Breast epithelium (tissue), 4 donors: ENCODE results near the gene DNAH10. TPM values are rescaled to one million over a fixed set of nuclear protein-coding genes. Genes with fewer than 3 reads are reported as not detected.
A peak's percentile ranks its signal among the peaks of the same experiment; 100 is the strongest.

Source experiments
- DNase-seq, 2 donors: peaks; one replicate each; pipeline ENCODE4 v3.0.0-alpha.2; 2019; ENCODE audit warnings: low spot score in 2 of 2
- H3K27ac ChIP-seq, 2 donors: fragments of 200-600 bp; sonication (generic) in 1 of 2; one replicate each; pipeline ENCODE4 v1.5.1; 2016 to 2019; ENCODE audit warnings: mild to moderate bottlenecking in 1 of 2
- H3K27me3 ChIP-seq, 2 donors: fragments of 200-600 bp; sonication (generic) in 1 of 2; one replicate each; pipeline versions ENCODE4 v1.5.1 to v1.6.0; 2017 to 2019; ENCODE audit warnings: control low read depth in 1 of 2, mild to moderate bottlenecking in 1 of 2
- H3K36me3 ChIP-seq: fragments of 200-600 bp; one replicate; pipeline ENCODE4 v1.5.1; 2019
- H3K4me1 ChIP-seq, 2 donors: fragments of 200-600 bp; sonication (generic); one replicate each; pipeline ENCODE4 v1.5.1; 2016 to 2019; ENCODE audit warnings: control low read depth in 1 of 2
- H3K4me3 ChIP-seq, 3 donors: fragments of 200-600 bp; sonication (generic); 1 replicate in 2 of 3; 2 replicates in 1 of 3; pipeline ENCODE4 v1.5.1; 2016 to 2019; ENCODE audit warnings: mild to moderate bottlenecking in 3 of 3, moderate library complexity in 2 of 3
- H3K9me3 ChIP-seq, 2 donors: fragments of 200-600 bp; sonication (generic) in 1 of 2; one replicate each; pipeline ENCODE4 v1.5.1; 2016 to 2019; ENCODE audit warnings: control low read depth in 1 of 2
- POLR2A ChIP-seq: fragments of 450-650 bp; IDR thresholded peaks from one replicate; pipeline ENCODE4 v1.6.1; 2016; ENCODE audit warnings: antibody characterized with exemption, mild to moderate bottlenecking, moderate library complexity
- POLR2AphosphoS5 ChIP-seq, 3 donors: sonication (generic); formaldehyde crosslinking; IDR thresholded peaks; one replicate each; pipeline ENCODE4 v1.6.1; 2017; ENCODE audit warnings: antibody characterized with exemption in 3 of 3
- intact Hi-C: fragments of 100-400 bp; cut with DNase I; formaldehyde crosslinking; loops from one replicate; pipeline ENCODE4 v1.15.1; 2023; ENCODE audit warnings: low total_unique reads
- total RNA-seq, 3 donors: library from RNA; depleted of rRNA; stranded (reverse); fragments of >200 nt; gene quantifications; one replicate each; pipeline ENCODE4 v1.1.0, GENCODE V29; 2016
- TF ChIP-seq, protein P1 (sequence below), 3 donors: fragments of 450-650 bp; IDR thresholded peaks; one replicate each; pipeline ENCODE4 v1.5.1; 2016 to 2017; ENCODE audit warnings: antibody characterized with exemption in 3 of 3, mild to moderate bottlenecking in 3 of 3, moderate library complexity in 3 of 3

Gene DNAH10
- total RNA-seq, 3 donors from 2014 or later = under 0.01 to 0.44 (median 0.33) TPM

DNA sequence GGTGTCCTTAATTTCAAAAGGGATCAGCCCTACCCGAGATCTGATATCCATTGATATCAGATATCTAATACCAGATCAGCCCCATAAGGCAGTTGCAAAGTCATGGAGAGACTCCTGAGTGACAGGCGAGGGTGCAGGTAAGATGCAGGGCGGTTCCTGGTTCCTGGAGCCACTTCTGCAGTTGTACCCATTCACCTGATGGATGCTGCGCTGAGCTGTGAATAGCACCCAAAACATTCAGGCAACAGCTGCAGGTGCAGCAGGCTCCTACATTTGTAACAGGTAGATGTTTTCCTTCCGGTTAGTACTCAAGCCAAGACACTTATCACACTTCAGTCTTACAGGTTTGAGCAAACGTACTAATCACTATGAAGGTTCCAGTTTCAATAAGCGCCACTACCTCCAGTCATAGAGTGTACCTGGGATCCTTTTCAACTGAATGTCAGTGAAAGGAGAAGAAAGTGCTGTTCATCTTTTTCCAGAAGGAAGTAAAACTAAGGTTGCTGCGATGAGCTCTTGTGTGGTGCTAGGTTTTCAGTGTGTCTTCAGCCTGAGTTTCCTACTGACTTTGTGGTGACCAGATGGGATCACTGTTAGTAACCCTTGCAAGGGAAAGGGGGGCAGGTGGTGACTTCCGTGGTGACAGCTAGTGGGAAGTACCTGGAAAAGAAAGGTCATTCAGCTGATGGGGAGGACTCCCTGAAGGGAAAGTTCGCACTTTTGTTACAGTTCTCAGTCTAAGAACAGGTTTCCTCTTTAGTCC lies 48.1 kb upstream of the DNAH10 start:
- no peaks in the 10 kb centered on the region for H3K27me3 ChIP-seq
- H3K4me3 ChIP-seq = peak overlapping the region in 1 of 3 donors; percentile 99
- intact Hi-C loops = no loop called here
- peaks cover 0 to 10% of the 10 kb centered on the region in 2 donors for H3K4me1 ChIP-seq
- H3K36me3 ChIP-seq = no peaks in the 10 kb centered on the region
- TF ChIP-seq POLR2A (no peak), POLR2AphosphoS5 (IDR thresholded peaks at IDR 0.05) (no peak)
- no peak overlapping the region for H3K27ac ChIP-seq
- H3K9me3 ChIP-seq = no peaks in the 10 kb centered on the region
- peak in 1 of 2 donors; percentile 14 for DNase-seq

DNA sequence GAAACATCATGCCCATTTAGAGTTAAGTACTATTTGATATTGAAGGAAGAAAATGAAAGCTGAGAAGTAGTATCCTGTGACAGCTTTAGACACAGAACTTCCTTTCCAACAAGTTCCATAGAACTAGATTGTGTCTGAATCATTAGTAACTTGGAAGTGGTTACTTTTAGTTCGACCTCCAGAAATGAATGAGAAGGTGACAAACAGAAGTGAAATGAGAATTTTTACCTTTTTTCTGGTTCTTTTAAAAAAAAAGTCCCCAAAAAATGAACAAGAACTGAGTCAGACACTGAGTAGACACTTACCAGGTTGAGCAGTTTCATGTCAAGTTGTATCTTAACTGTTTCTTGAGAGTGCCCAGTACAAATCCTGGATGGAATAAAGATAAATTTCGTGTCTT lies 46.9 kb upstream of the DNAH10 start:
- DNase-seq = no peak
- no peak overlapping the region for H3K27ac ChIP-seq
- peaks cover 0 to 10% of the 10 kb centered on the region in 2 donors for H3K4me1 ChIP-seq
- TF ChIP-seq POLR2AphosphoS5 (IDR thresholded peaks at IDR 0.05) (no peak), POLR2A (no peak)
- TF ChIP-seq, protein P1, sequence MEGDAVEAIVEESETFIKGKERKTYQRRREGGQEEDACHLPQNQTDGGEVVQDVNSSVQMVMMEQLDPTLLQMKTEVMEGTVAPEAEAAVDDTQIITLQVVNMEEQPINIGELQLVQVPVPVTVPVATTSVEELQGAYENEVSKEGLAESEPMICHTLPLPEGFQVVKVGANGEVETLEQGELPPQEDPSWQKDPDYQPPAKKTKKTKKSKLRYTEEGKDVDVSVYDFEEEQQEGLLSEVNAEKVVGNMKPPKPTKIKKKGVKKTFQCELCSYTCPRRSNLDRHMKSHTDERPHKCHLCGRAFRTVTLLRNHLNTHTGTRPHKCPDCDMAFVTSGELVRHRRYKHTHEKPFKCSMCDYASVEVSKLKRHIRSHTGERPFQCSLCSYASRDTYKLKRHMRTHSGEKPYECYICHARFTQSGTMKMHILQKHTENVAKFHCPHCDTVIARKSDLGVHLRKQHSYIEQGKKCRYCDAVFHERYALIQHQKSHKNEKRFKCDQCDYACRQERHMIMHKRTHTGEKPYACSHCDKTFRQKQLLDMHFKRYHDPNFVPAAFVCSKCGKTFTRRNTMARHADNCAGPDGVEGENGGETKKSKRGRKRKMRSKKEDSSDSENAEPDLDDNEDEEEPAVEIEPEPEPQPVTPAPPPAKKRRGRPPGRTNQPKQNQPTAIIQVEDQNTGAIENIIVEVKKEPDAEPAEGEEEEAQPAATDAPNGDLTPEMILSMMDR (IDR thresholded peaks at IDR 0.05) = no peak
- H3K36me3 ChIP-seq = no peaks in the 10 kb centered on the region
- no peaks in the 10 kb centered on the region for H3K9me3 ChIP-seq
- intact Hi-C loops = no loop called here
- H3K27me3 ChIP-seq = no peaks in the 10 kb centered on the region
- H3K4me3 ChIP-seq = no peak overlapping the region

DNA sequence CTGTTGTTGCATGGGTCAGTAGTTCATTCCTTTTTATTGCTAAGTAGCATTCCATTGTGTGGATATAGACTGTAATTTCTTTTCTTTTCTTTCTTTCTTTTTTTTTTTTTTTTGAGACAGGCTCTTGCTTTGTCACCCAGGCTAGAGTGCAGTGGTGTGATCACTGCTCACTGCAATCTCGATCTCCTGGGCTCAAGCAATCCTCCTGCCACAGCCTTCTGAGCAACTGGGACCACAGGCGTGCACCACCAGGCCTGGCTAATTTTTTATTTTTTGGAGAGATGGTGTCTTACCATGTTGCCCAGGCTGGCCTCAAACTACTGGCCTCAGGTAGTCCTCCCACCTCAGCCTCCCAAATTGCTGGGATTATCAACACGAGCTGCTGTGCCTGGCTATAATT lies 44.8 kb upstream of the DNAH10 start:
- no peak overlapping the region for H3K27ac ChIP-seq
- no peaks in the 10 kb centered on the region for H3K36me3 ChIP-seq
- intact Hi-C loops = no loop called here
- H3K27me3 ChIP-seq = no peaks in the 10 kb centered on the region
- TF ChIP-seq, protein P1 (IDR thresholded peaks at IDR 0.05) = no peak
- no peak for TF ChIP-seq POLR2A
- H3K4me1 ChIP-seq = peaks cover 0 to 10% of the 10 kb centered on the region in 2 donors
- no peaks in the 10 kb centered on the region for H3K9me3 ChIP-seq
- H3K4me3 ChIP-seq = no peak overlapping the region
- DNase-seq = no peak

DNA sequence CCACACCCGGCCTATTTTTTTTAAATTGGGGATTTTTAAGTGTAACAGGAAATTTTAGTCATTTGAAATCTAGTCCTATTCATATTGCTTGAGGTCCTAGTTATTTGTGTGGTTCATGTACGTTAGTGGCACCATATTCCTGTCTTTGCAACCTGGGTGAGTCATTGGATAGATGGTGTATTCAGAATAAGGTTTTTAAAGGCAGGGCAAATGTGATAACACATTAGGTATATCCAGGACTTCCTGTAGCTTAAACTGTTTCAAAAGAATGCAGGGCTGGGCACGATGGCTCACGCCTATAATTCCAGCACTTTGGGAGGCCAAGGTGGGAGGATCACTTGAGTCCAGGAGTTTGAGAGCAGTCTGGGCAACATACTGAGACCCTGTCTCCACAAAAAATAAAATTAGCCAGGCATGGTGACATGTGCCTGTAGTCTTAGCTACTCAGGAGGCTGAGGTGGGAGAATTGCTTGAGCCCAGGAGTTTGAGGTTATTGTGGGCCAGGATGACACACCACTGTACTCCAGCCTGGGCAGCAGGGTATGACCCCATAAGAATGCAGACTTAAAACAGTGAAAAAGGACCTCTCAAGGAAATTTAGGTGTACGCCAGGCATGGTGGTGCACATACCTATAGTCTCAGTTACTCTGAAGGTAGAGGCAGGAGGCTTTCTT lies 41.8 kb upstream of the DNAH10 start:
- Histone ChIP-seq H3K9me3 (no peaks in the 10 kb centered on the region), H3K4me1 (no peaks in the 10 kb centered on the region), H3K27me3 (no peaks in the 10 kb centered on the region), H3K27ac (no peak overlapping the region), H3K4me3 (no peak overlapping the region), H3K36me3 (no peaks in the 10 kb centered on the region)
- DNase-seq = no peak
- no peak for TF ChIP-seq POLR2A
- TF ChIP-seq POLR2AphosphoS5 (IDR thresholded peaks at IDR 0.05) = no peak
- TF ChIP-seq, protein P1 (IDR thresholded peaks at IDR 0.05) = no peak
- intact Hi-C loops = no loop called here

DNA sequence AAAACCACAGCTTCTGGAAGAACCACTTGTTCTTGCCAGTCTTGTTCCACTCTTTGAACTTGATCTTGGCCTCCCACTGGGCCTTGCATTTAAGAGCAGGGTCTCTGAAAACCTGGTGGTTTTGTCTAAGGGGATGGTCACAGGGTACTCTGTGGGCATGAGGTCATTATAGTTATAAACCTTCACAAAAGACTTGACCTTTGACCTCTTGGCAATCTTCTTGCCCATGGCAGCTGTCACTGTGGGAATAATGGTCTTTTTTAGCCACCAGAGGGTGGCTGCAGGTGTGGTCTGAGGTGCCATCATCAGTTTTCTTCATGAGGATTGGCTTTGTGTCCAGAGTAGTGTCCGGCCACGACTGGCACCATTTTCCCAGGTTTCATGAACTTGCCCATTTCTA lies 40.9 kb upstream of the DNAH10 start:
- no peaks in the 10 kb centered on the region for H3K27me3 ChIP-seq
- no peak for DNase-seq
- no peak overlapping the region for H3K27ac ChIP-seq
- no peak overlapping the region for H3K4me3 ChIP-seq
- no peaks in the 10 kb centered on the region for H3K4me1 ChIP-seq
- H3K36me3 ChIP-seq = peaks cover 4% of the 10 kb centered on the region
- TF ChIP-seq POLR2A (no peak), POLR2AphosphoS5 (IDR thresholded peaks at IDR 0.05) (no peak)
- TF ChIP-seq, protein P1 (IDR thresholded peaks at IDR 0.05) = no peak
- intact Hi-C loops = no loop called here
- H3K9me3 ChIP-seq = no peaks in the 10 kb centered on the region
